ENCODE data around the gene SH3BP5. TPM values are rescaled to one million over a fixed set of nuclear protein-coding genes. Genes with fewer than 3 reads are reported as not detected.
A peak's percentile ranks its signal among the peaks of the same experiment; 100 is the strongest.

The SH3BP5 gene
- total RNA-seq, 2 experiments from 2014 or later = 2.0 to 2.4 TPM

DNA sequence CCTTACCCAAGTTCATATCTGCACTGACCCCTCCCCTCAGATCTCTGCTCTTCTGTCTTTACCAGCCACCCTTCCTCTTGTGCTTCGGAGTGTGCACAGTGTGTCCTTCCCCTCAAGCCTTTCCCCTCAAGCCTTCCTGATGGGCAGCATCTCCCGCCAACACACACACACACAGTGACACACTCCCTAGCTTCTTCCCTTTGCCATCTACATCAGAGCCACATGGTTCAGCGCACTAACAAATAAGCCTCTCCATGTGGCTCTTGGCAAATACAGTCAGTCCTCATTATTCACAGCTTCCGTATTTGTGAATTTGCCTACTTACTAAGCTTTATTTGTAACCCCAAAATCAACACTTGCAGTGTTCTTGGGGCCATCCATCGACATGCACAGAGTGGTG is 37.5 kb downstream of the SH3BP5 start:
- intact Hi-C loops (cut with micrococcal nuclease) = no loop called here
- TF ChIP-seq, protein P1, sequence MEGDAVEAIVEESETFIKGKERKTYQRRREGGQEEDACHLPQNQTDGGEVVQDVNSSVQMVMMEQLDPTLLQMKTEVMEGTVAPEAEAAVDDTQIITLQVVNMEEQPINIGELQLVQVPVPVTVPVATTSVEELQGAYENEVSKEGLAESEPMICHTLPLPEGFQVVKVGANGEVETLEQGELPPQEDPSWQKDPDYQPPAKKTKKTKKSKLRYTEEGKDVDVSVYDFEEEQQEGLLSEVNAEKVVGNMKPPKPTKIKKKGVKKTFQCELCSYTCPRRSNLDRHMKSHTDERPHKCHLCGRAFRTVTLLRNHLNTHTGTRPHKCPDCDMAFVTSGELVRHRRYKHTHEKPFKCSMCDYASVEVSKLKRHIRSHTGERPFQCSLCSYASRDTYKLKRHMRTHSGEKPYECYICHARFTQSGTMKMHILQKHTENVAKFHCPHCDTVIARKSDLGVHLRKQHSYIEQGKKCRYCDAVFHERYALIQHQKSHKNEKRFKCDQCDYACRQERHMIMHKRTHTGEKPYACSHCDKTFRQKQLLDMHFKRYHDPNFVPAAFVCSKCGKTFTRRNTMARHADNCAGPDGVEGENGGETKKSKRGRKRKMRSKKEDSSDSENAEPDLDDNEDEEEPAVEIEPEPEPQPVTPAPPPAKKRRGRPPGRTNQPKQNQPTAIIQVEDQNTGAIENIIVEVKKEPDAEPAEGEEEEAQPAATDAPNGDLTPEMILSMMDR (IDR thresholded peaks at IDR 0.05) = no peak
- POLR2A ChIA-PET = interaction anchor here (1.1 to 1.8 kb wide), 4 partner anchors 9 to 23 kb away, joined by 3 to 6 read pairs (median 6); no protein-coding TSS in a partner anchor
- Mint-ChIP-seq H3K27ac (no peak overlapping the region), H3K27me3 (no peaks in the 10 kb centered on the region), H3K36me3 (ENCODE audit: low read depth) (no peaks in the 10 kb centered on the region), H3K4me1 (ENCODE audit: low read depth) (peaks cover 36% of the 10 kb centered on the region), H3K4me3 (no peak overlapping the region), H3K9me3 (no peaks in the 10 kb centered on the region)
- DNase-seq = no peak
- ATAC-seq = no peak
- CTCF ChIA-PET = interaction anchor here (1.0 to 2.7 kb wide), 5 partner anchors 9 to 78 kb away, joined by 4 to 9 read pairs (median 5); partner anchors contain the start of gene SH3BP5

DNA sequence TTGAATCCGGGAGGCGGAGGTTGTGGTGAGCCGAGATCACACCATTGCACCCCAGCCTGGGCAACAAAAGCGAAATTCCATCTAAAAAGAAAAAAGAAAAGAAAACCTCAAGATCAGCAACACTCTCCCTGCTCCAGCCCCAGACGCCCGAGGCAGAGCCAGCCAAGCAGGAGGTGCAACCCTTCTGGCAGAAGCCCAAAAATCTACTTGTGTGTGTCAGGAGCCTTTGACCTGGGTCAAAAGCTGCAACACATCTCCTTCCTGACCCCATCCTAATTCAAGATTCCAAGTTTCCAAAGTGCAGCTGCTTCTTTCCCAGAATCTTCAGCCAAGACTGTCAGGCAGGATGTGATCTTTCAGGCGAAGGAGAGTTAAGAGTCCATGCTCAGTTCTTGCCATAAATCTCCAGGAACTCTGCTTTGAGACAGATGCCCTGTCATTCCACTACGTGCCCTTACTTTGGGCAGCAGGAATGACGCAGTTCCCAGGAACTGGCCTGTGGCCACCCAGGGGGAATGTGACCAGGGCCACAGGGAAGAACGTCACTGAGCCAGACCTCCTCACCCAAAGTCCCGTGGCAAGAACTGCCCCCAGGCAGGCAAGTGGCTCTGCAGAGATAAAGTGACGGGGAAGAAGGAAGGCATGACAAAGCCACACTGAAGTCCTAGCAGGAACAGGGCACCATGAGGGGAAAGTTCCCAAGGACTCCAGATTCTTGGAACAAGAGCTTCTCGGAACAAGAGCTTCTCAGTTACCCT is 39.4 kb downstream of the SH3BP5 start:
- Mint-ChIP-seq H3K27me3 (no peaks in the 10 kb centered on the region), H3K9me3 (no peaks in the 10 kb centered on the region), H3K4me1 (ENCODE audit: low read depth) (peaks cover 43% of the 10 kb centered on the region), H3K27ac (no peak overlapping the region), H3K36me3 (ENCODE audit: low read depth) (no peaks in the 10 kb centered on the region), H3K4me3 (no peak overlapping the region)
- ChIA-PET CTCF (interaction anchor here (0.8 to 2.1 kb wide), 6 partner anchors 17 to 112 kb away, joined by 3 to 13 read pairs (median 4); partner anchors contain the start of gene SH3BP5), POLR2A (interaction anchor here (0.9 to 1.2 kb wide), 2 partner anchors 25 to 68 kb away, joined by 3 read pairs; no protein-coding TSS in a partner anchor)
- ATAC-seq (no peak), DNase-seq (no peak)
- intact Hi-C loops (cut with micrococcal nuclease) = loop anchor here (2.0 kb wide), 1 partner anchor 18 kb away; no protein-coding TSS in a partner anchor
- TF ChIP-seq, protein P1 (IDR thresholded peaks at IDR 0.05) = no peak

DNA sequence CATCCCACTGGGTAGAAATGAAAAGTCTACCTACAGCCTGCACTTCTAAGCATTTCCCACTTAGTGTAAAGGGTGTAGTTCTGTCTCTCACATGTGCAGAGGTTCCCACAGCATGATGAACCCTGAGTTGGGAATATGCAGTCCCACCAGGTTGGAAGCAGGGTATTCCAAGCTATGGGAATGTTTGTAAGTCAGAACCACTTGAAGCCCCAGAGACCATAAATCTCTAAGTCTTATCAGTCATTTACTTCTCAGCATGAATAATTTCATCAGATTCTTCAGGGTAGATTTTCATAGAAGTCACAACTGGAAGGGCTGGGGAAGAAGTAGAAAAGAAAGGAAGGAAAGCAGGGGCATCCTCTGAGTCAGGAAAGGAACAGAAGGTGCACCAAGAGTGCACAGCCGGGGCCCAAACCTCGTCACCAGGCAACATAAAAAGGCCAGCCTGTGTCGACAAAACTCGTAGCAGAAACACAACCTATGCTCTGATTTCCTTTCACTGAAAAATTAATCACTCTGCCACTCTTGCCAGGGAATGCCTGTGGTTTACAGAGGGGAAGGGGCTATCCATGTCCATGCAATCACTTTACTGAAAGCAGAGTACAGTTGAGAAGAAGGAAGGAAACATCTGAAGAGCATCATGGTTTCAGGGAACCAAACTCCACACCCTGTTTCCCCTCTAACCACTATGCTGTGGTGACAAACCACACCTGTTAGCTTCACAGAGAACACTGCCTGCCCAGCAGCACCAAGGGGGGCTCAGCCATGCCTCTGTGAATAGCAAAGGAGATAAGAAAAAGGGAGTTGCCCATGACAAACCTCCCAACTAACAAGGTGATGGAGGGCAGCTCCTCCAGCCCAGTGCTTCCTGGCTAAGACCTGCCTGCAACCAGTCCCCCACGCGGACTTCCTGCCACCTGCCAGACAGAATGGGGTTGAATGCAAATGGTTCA is 40.5 kb downstream of the SH3BP5 start:
- H3K27me3 Mint-ChIP-seq = no peaks in the 10 kb centered on the region
- CTCF ChIA-PET = interaction anchor here (0.8 to 3.0 kb wide), 8 partner anchors 12 to 113 kb away, joined by 3 to 18 read pairs (median 6); partner anchors contain the start of gene SH3BP5
- peak; percentile 85 for DNase-seq
- POLR2A ChIA-PET = interaction anchor here (0.9 to 1.3 kb wide), 4 partner anchors 11 to 69 kb away, joined by 3 to 5 read pairs (median 3); no protein-coding TSS in a partner anchor
- H3K9me3 Mint-ChIP-seq = no peaks in the 10 kb centered on the region
- peak; percentile 89 for ATAC-seq
- TF ChIP-seq, protein P1 (IDR thresholded peaks at IDR 0.05) = no peak
- intact Hi-C loops (cut with micrococcal nuclease) = loop anchor here (2.0 kb wide), 1 partner anchor 19 kb away; no protein-coding TSS in a partner anchor
- peak overlapping the region; percentile 70 for H3K27ac Mint-ChIP-seq
- H3K4me1 Mint-ChIP-seq (ENCODE audit: low read depth) = peaks cover 38% of the 10 kb centered on the region
- no peaks in the 10 kb centered on the region for H3K36me3 Mint-ChIP-seq (ENCODE audit: low read depth)
- H3K4me3 Mint-ChIP-seq = peak overlapping the region; percentile 31

DNA sequence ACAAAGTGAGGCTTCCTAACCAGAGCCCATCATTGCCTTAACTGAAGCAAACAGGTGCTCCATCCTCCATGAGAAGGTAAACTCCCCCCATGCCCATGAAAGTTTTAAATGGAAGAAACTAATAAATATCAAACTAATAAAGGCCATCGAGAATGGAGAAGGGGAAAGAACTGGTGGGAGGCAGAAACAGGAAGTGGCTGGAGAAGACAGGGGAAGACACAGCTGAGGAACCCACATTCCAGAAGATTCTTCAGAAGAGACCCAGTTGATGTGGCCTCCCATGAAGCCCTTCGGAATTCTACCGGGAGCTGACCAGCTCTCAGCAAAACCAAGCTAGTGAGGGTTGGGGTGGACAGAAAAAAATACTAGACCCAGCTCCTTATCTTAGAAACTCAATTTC is 41.6 kb downstream of the SH3BP5 start:
- no peaks in the 10 kb centered on the region for H3K27me3 Mint-ChIP-seq
- H3K9me3 Mint-ChIP-seq = no peaks in the 10 kb centered on the region
- no peaks in the 10 kb centered on the region for H3K36me3 Mint-ChIP-seq (ENCODE audit: low read depth)
- ATAC-seq (no peak), DNase-seq (no peak)
- no peak overlapping the region for H3K27ac Mint-ChIP-seq
- H3K4me3 Mint-ChIP-seq = no peak overlapping the region
- POLR2A ChIA-PET = interaction anchor here (1.3 kb wide), 1 partner anchor 14 kb away, joined by 5 read pairs; no protein-coding TSS in a partner anchor
- TF ChIP-seq, protein P1 (IDR thresholded peaks at IDR 0.05) = no peak
- intact Hi-C loops (cut with micrococcal nuclease) = no loop called here
- H3K4me1 Mint-ChIP-seq (ENCODE audit: low read depth) = peaks cover 36% of the 10 kb centered on the region
- CTCF ChIA-PET = interaction anchor here (1.0 to 3.0 kb wide), 4 partner anchors 11 to 23 kb away, joined by 3 to 18 read pairs (median 8); no protein-coding TSS in a partner anchor
